SJCRH30 (cell line): ENCODE results near the gene UNC5A. TPM values are rescaled to one million over a fixed set of nuclear protein-coding genes. Genes with fewer than 3 reads are reported as not detected.
A peak's percentile ranks its signal among the peaks of the same experiment; 100 is the strongest.

Source experiments
- DNase-seq, 2 experiments: peaks; one replicate each; pipeline ENCODE4 v3.0.0-alpha.2; 2015 to 2020
- H3K27ac ChIP-seq: fragments of 250-450 bp; sonication (Bioruptor Pico); 2 replicates; pipeline ENCODE4 v1.5.1; 2020; ENCODE audit warnings: mild to moderate bottlenecking, moderate library complexity
- H3K27me3 ChIP-seq: fragments of 250-450 bp; sonication (Bioruptor Pico); 2 replicates; pipeline ENCODE4 v1.5.1; 2020; ENCODE audit warnings: mild to moderate bottlenecking, moderate library complexity
- H3K36me3 ChIP-seq: fragments of 250-450 bp; sonication (Bioruptor Pico); 2 replicates; pipeline ENCODE4 v1.5.1; 2020; ENCODE audit warnings: mild to moderate bottlenecking, moderate library complexity
- H3K4me1 ChIP-seq: fragments of 250-450 bp; sonication (Bioruptor Pico); 2 replicates; pipeline ENCODE4 v1.5.1; 2020; ENCODE audit warnings: mild to moderate bottlenecking, moderate library complexity
- H3K4me3 ChIP-seq: fragments of 250-450 bp; sonication (Bioruptor Pico); 2 replicates; pipeline ENCODE4 v1.5.1; 2020; ENCODE audit warnings: mild to moderate bottlenecking, moderate library complexity
- H3K9me3 ChIP-seq: fragments of 250-450 bp; sonication (Bioruptor Pico); replicated peaks from 2 replicates; pipeline ENCODE4 v1.5.1; 2020; ENCODE audit warnings: mild to moderate bottlenecking, moderate library complexity
- total RNA-seq: library from RNA; depleted of rRNA; stranded (reverse); fragments of >200 nt; shearing (Covaris generic); gene quantifications from 2 replicates; pipeline ENCODE4 v1.2.3, GENCODE V29; 2014

UNC5A gene
- total RNA-seq, 1 experiment from 2014 or later: 0.18 TPM

GRCh38 chr5:176830422-176830994 lies 20.1 kb downstream of the UNC5A start:
- Histone ChIP-seq H3K4me1 (no peaks in the 10 kb centered on the region), H3K27me3 (no peaks in the 10 kb centered on the region), H3K27ac (no peak overlapping the region), H3K4me3 (no peak overlapping the region), H3K36me3 (no peaks in the 10 kb centered on the region), H3K9me3 (no peaks in the 10 kb centered on the region)
- no peak for DNase-seq

- no peak overlapping the region for H3K27ac ChIP-seq
Observed at GRCh38 chr5:176830995-176831423, 20.6 kb downstream of the UNC5A start.

GRCh38 chr5:176831425-176831824 lies 21.1 kb downstream of the UNC5A start:
- Histone ChIP-seq H3K4me1 (no peaks in the 10 kb centered on the region), H3K4me3 (no peak overlapping the region), H3K36me3 (no peaks in the 10 kb centered on the region), H3K27ac (no peak overlapping the region), H3K9me3 (no peaks in the 10 kb centered on the region), H3K27me3 (no peaks in the 10 kb centered on the region)
- no peak for DNase-seq

More at GRCh38 chr5:176830995-176831423, 20.6 kb downstream of the UNC5A start:
- DNase-seq: no peak
- H3K36me3 ChIP-seq: no peaks in the 10 kb centered on the region
- H3K4me1 ChIP-seq: no peaks in the 10 kb centered on the region
- H3K4me3 ChIP-seq: no peak overlapping the region
- H3K27me3 ChIP-seq: no peaks in the 10 kb centered on the region
- no peaks in the 10 kb centered on the region for H3K9me3 ChIP-seq

GRCh38 chr5:176832162-176832561 lies 21.8 kb downstream of the UNC5A start:
- H3K27me3 ChIP-seq: no peaks in the 10 kb centered on the region
- H3K36me3 ChIP-seq: no peaks in the 10 kb centered on the region
- H3K27ac ChIP-seq: no peak overlapping the region
- no peak overlapping the region for H3K4me3 ChIP-seq
- H3K4me1 ChIP-seq: no peaks in the 10 kb centered on the region
- no peak for DNase-seq
- no peaks in the 10 kb centered on the region for H3K9me3 ChIP-seq

- no peak overlapping the region for H3K27ac ChIP-seq
- H3K4me3 ChIP-seq: no peak overlapping the region
- no peaks in the 10 kb centered on the region for H3K9me3 ChIP-seq
- no peaks in the 10 kb centered on the region for H3K27me3 ChIP-seq
- DNase-seq: no peak
- H3K36me3 ChIP-seq: no peaks in the 10 kb centered on the region
- H3K4me1 ChIP-seq: no peaks in the 10 kb centered on the region
Observed at GRCh38 chr5:176833286-176833685, 22.9 kb downstream of the UNC5A start.

- no peak overlapping the region for H3K4me3 ChIP-seq
- H3K27me3 ChIP-seq: no peaks in the 10 kb centered on the region
- H3K9me3 ChIP-seq: no peaks in the 10 kb centered on the region
- H3K4me1 ChIP-seq: no peaks in the 10 kb centered on the region
- H3K36me3 ChIP-seq: no peaks in the 10 kb centered on the region
- DNase-seq: no peak
- no peak overlapping the region for H3K27ac ChIP-seq
Observed at GRCh38 chr5:176835918-176836317, 25.6 kb downstream of the UNC5A start.

- Histone ChIP-seq H3K4me1 (no peaks in the 10 kb centered on the region), H3K27ac (no peak overlapping the region), H3K4me3 (no peak overlapping the region), H3K36me3 (no peaks in the 10 kb centered on the region), H3K9me3 (no peaks in the 10 kb centered on the region), H3K27me3 (no peaks in the 10 kb centered on the region)
- no peak for DNase-seq
Observed at GRCh38 chr5:176836811-176837706, 26.7 kb downstream of the UNC5A start.

GRCh38 chr5:176837707-176838115 lies 27.4 kb downstream of the UNC5A start:
- H3K9me3 ChIP-seq: no peaks in the 10 kb centered on the region
- no peaks in the 10 kb centered on the region for H3K27me3 ChIP-seq
- H3K4me1 ChIP-seq: no peaks in the 10 kb centered on the region
- no peak overlapping the region for H3K27ac ChIP-seq
- DNase-seq: peak; percentile 94 to 95
- H3K36me3 ChIP-seq: no peaks in the 10 kb centered on the region
- H3K4me3 ChIP-seq: no peak overlapping the region

GRCh38 chr5:176843673-176844072 lies 33.3 kb downstream of the UNC5A start:
- no peaks in the 10 kb centered on the region for H3K9me3 ChIP-seq
- H3K27me3 ChIP-seq: peaks cover 22% of the 10 kb centered on the region
- H3K36me3 ChIP-seq: no peaks in the 10 kb centered on the region
- no peaks in the 10 kb centered on the region for H3K4me1 ChIP-seq
- DNase-seq: no peak
- H3K27ac ChIP-seq: no peak overlapping the region
- H3K4me3 ChIP-seq: no peak overlapping the region

GRCh38 chr5:176844281-176844680 lies 33.9 kb downstream of the UNC5A start:
- Histone ChIP-seq H3K27me3 (peaks cover 22% of the 10 kb centered on the region), H3K9me3 (no peaks in the 10 kb centered on the region), H3K4me3 (no peak overlapping the region), H3K4me1 (no peaks in the 10 kb centered on the region), H3K36me3 (no peaks in the 10 kb centered on the region), H3K27ac (no peak overlapping the region)
- DNase-seq: no peak

GRCh38 chr5:176844706-176845391 lies 34.5 kb downstream of the UNC5A start:
- H3K27ac ChIP-seq: no peak overlapping the region
- peak; percentile 31 to 45 for DNase-seq
- H3K9me3 ChIP-seq: no peaks in the 10 kb centered on the region
- no peaks in the 10 kb centered on the region for H3K4me1 ChIP-seq
- peaks cover 22% of the 10 kb centered on the region for H3K27me3 ChIP-seq
- H3K4me3 ChIP-seq: no peak overlapping the region
- H3K36me3 ChIP-seq: no peaks in the 10 kb centered on the region

- Histone ChIP-seq H3K36me3 (no peaks in the 10 kb centered on the region), H3K27me3 (peaks cover 22% of the 10 kb centered on the region), H3K9me3 (no peaks in the 10 kb centered on the region), H3K27ac (no peak overlapping the region), H3K4me3 (no peak overlapping the region), H3K4me1 (no peaks in the 10 kb centered on the region)
- DNase-seq: no peak
Observed at GRCh38 chr5:176845392-176845713, 35.0 kb downstream of the UNC5A start.

- Histone ChIP-seq H3K36me3 (no peaks in the 10 kb centered on the region), H3K27me3 (peaks cover 27% of the 10 kb centered on the region), H3K4me3 (no peak overlapping the region), H3K27ac (no peak overlapping the region), H3K4me1 (no peaks in the 10 kb centered on the region), H3K9me3 (no peaks in the 10 kb centered on the region)
- DNase-seq: no peak
Observed at GRCh38 chr5:176846335-176847140, 36.2 kb downstream of the UNC5A start.

GRCh38 chr5:176847148-176847547 lies 36.8 kb downstream of the UNC5A start:
- H3K9me3 ChIP-seq: no peaks in the 10 kb centered on the region
- DNase-seq: no peak
- H3K27ac ChIP-seq: no peak overlapping the region
- H3K36me3 ChIP-seq: no peaks in the 10 kb centered on the region
- H3K27me3 ChIP-seq: peaks cover 33% of the 10 kb centered on the region
- no peak overlapping the region for H3K4me3 ChIP-seq
- no peaks in the 10 kb centered on the region for H3K4me1 ChIP-seq
